Measurements from ENCODE around the gene CRHBP.
"Not testable (repeated sequence)": the region's sequence is repeated elsewhere in the genome, so short reads cannot be mapped to it uniquely, and the experiment has no call there.

The CRHBP gene

DNA sequence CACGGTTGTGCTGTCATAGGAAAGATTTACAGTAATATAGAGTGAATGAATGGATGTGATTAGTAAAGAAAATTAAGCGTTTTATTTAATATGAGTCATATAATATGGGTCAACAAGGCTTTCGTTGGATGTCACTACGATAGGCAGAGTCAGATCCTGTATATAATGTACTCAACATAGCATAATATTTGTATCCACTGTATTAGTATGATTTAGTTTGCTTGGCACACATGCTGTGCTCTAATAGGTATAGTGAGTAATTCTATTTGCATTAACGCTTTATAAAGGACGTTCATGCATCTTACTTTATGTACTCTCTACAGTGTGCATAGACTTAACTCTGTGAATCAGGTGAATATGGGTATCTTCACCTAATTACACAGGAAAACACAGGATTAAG lies 41.5 kb downstream of the CRHBP start:
- no peak overlapping the region for H3K4me3 ChIP-seq (replicated peaks; ENCODE audit: low read depth, low read length)
- TF ChIP-seq, protein P1, sequence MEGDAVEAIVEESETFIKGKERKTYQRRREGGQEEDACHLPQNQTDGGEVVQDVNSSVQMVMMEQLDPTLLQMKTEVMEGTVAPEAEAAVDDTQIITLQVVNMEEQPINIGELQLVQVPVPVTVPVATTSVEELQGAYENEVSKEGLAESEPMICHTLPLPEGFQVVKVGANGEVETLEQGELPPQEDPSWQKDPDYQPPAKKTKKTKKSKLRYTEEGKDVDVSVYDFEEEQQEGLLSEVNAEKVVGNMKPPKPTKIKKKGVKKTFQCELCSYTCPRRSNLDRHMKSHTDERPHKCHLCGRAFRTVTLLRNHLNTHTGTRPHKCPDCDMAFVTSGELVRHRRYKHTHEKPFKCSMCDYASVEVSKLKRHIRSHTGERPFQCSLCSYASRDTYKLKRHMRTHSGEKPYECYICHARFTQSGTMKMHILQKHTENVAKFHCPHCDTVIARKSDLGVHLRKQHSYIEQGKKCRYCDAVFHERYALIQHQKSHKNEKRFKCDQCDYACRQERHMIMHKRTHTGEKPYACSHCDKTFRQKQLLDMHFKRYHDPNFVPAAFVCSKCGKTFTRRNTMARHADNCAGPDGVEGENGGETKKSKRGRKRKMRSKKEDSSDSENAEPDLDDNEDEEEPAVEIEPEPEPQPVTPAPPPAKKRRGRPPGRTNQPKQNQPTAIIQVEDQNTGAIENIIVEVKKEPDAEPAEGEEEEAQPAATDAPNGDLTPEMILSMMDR (IDR thresholded peaks at IDR 0.05; ENCODE audit: low read depth, low read length, missing control alignments), result no peak

DNA sequence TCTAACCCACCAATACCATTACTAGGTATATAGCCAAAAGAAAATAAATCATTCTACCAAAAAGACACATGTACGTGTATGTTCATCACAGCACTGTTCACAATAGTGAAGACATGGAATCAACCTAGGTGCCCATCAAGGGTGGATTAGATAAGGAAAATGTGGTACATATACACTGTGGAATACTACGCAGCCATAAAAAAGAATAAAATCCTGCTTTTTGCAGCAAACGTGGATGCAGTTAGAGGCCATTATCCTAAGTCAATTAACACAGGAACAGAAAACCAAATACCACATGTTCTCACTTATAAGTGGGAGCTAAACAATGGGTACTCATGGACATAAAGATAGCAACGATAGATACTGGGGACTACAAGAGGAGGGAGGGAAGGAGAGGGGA lies 45.4 kb downstream of the CRHBP start:
- not testable (repeated sequence) for H3K4me3 ChIP-seq (replicated peaks; ENCODE audit: low read depth, low read length); DNase-seq (ENCODE audit: extremely low read depth, low read depth)

More for the DNA sequence above, 41.5 kb downstream of the CRHBP start:
- DNase-seq (ENCODE audit: extremely low read depth, low read depth), result no peak

DNA sequence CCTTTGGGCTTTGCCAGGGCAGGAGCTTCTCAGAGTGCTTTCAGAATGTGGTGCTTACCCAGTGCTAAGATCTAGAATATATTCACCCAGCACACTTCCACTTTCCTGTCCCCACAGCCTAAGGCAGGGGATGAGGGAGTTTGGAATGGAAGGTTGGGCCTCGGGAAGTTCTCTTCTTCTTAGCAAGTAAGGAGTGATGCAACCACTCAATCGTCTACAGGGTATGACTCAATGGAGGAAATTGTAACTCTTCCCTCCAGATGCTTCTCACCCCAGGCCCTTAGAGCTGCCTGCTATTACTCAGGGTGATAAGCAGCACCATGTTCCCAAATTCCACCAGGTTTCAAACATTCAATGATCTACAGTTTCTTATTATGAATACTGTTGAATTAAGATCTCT lies 46.6 kb downstream of the CRHBP start:
- TF ChIP-seq, protein P1 (IDR thresholded peaks at IDR 0.05; ENCODE audit: low read depth, low read length, missing control alignments), result no peak
- peak; percentile 31 for DNase-seq (ENCODE audit: extremely low read depth, low read depth)
- no peak overlapping the region for H3K4me3 ChIP-seq (replicated peaks; ENCODE audit: low read depth, low read length)

DNA sequence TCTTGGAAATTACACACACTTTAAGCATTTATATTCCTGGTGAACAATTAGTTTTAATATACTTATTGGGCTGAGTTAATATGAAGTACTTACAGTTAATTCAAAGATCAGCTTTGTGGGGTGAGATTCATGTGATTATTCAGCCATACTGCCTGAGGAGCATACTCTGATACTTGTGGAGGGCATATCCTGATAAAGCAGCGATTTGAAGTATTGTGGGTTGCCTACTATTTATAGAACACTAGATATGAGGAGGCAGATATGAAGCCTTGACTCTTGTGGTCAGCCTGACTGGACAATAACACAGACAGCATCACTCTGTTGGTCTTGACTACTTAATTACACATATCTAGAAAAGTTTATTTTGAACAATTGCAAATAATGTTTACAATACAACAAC lies 50.4 kb downstream of the CRHBP start:
- no peak overlapping the region for H3K4me3 ChIP-seq (replicated peaks; ENCODE audit: low read depth, low read length)
- TF ChIP-seq, protein P1 (IDR thresholded peaks at IDR 0.05; ENCODE audit: low read depth, low read length, missing control alignments), result no peak
- no peak for DNase-seq (ENCODE audit: extremely low read depth, low read depth)

DNA sequence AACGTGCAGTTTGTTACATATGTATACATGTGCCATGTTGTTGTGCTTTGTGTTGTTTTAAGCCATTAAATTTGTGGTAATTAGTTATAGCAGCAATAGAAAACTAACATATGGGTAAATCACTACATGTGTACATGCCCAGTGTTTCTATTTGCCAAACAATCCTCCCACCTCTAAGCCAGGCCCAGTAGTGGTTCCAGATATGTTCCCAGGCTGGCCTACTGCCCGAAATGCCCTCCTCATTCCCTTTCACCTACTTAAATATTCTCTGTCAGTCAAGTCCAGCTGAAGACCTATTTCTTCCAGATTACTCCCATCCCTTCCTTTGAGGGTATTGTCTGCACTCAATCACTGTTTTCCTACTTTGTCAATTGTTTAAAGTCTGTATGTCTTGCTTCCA lies 53.3 kb downstream of the CRHBP start:
- H3K4me3 ChIP-seq (replicated peaks; ENCODE audit: low read depth, low read length), result no peak overlapping the region
- TF ChIP-seq, protein P1 (IDR thresholded peaks at IDR 0.05; ENCODE audit: low read depth, low read length, missing control alignments), result no peak
- no peak for DNase-seq (ENCODE audit: extremely low read depth, low read depth)

DNA sequence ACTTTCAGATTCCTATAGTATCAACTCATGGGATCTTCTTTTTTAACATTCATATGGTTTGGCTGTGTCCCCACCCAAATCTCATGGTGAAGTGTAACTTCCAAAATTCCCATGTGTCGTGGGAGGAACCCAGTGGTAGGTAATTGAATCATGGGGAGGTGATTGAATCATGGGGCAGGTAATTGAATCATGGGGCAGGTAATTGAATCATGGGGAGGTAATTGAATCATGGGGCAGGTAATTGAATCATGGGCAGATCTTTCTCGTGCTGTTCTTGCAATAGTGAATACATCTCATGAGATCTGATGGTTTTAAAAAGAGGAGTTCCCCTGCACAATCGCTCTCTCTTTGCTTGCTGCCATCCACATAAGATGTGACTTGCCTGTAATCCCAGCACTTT lies 55.6 kb downstream of the CRHBP start:
- no peak overlapping the region for H3K4me3 ChIP-seq (replicated peaks; ENCODE audit: low read depth, low read length)
- TF ChIP-seq, protein P1 (IDR thresholded peaks at IDR 0.05; ENCODE audit: low read depth, low read length, missing control alignments), result no peak
- no peak for DNase-seq (ENCODE audit: extremely low read depth, low read depth)

DNA sequence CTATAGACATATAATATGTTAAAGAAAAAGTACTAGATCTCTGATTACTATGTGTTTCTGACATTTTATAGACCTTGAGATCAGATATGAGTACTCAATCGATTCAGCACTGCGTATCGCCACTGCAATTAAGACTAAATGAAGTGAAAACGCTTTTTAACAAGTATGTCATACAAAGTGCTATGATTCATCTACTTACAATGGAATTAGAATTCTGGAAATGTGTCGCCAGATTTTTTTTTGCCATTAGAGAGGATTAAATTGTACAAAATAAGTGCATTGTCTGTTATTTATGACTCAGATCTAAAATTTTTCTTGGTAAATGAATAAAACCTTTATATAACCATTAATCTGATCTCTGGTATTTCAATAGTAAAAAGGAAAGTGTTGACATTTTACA lies 57.4 kb downstream of the CRHBP start:
- TF ChIP-seq, protein P1 (IDR thresholded peaks at IDR 0.05; ENCODE audit: low read depth, low read length, missing control alignments), result no peak
- DNase-seq (ENCODE audit: extremely low read depth, low read depth), result no peak
- no peak overlapping the region for H3K4me3 ChIP-seq (replicated peaks; ENCODE audit: low read depth, low read length)

Measured in HFF-Myc (cell line).